HG02642 (cell line): ENCODE results near the gene DOCK2.
"Not testable (repeated sequence)": the region's sequence is repeated elsewhere in the genome, so short reads cannot be mapped to it uniquely, and the experiment has no call there.

Experiments used
- ATAC-seq: cut with Tn5 transposase; IDR thresholded peaks from one replicate; pipeline ENCODE4 v1.9.1; 2021; ENCODE audit warnings: mild to moderate bottlenecking; ENCODE audit not compliant: unreplicated experiment, poor library complexity

DOCK2 gene

GRCh38 chr5:169950333-169950732, 313.3 kb downstream of the DOCK2 start:
- ATAC-seq = peak; percentile 61

DNA sequence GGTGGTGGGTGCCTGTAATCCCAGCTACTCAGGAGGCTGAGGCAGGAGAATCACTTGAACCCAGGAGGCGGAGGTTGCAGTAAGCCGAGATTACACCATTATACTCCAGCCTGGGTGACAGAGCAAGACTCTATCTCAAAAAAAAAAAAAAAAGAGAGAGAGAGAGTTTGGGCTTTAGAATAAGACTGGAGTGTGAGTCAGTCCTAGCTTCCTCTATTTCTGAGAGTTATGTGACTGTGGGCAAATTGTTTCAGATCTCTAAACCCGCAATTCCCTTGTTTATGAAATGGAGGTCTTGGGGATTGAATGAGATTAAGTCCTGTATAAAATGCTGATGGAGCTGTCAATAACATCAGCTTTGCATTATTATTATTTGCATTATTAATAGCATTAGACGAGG, 316.1 kb downstream of the DOCK2 start:
- ATAC-seq = not testable (repeated sequence)

DNA sequence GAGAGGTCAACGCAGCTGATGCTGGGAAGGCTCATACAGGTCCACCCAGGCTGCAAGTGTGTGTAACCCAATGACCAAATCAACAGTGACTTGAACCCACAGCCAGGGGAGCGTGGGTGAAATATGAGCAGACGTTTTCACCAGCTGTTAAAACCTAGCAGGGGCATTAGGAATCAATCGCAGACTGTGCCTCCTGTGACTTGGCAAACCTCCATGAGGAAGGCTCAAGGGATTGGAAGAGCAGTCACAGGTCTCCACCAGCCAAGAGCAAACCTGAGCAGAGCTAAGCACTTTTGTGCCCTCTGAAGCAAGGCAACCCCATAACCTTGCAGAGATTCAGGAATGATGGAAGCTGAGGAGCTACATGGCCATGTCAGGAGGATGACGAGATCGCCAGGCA, 317.7 kb downstream of the DOCK2 start:
- no peak for ATAC-seq

DNA sequence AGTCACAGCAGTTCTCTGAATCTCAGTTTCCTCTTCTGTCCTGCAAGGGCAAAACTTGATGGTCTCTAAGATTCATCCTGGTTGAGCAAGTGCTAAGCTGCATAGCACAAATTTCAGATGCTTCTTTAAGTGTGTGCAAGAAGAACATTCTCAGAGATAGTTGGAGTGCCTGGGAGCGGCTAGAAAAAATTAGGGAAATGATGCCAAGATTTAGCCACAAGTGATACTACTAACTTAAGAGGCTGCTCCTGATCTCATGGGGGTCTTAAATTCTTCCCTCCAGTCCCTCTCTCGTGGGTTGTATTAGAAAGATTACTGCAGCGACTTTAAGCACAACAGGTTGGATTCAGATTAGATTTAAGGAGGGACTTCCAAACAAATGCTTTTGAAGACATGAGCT, 319.1 kb downstream of the DOCK2 start:
- no peak for ATAC-seq

- ATAC-seq = no peak
These were observed 319.7 kb downstream of the DOCK2 start for GRCh38 chr5:169956756-169957155.

DNA sequence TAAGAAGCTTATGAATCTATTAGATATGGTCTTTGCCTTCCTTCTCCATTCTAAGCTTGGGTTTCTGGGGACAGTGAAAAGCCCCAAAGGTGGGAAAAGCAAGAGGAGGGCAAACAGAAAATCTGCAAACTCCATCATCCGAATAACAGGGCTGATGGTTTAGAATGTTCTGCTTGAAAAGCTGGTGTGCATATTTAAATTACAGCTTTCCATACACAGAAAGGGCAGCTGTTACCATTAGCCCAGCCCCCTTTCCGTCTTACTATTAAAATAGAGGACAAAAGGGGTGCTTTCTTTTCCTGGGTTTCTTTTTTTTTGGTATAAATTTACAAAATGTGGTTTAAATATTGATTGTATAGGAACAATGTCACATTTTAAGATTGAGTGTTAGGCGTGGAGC, 321.2 kb downstream of the DOCK2 start:
- no peak for ATAC-seq

- ATAC-seq = no peak
These were observed 323.6 kb downstream of the DOCK2 start for GRCh38 chr5:169960659-169961058.

DNA sequence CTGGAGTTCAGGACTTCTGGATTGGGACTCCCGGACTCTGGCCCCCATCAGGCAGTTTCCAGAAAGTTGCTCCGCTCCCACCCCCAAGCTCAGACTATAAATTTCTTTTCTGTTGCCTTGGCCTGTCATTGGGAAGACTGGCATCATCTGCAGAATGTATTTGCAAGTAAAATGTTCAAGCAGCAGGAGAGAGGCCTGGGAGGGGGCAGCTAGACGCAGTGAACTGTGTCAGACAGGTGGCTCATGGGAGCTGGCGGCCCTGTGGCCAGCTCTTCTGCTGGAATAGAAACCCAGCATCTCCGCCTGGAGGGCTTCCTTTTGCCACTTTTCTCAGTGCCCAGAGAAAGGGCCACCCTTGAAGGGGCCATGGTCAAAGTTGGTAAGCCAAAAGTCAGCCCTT, 327.2 kb downstream of the DOCK2 start:
- ATAC-seq = no peak

- ATAC-seq = peak; percentile 88
These were observed 333.3 kb downstream of the DOCK2 start for GRCh38 chr5:169970339-169970738.

DNA sequence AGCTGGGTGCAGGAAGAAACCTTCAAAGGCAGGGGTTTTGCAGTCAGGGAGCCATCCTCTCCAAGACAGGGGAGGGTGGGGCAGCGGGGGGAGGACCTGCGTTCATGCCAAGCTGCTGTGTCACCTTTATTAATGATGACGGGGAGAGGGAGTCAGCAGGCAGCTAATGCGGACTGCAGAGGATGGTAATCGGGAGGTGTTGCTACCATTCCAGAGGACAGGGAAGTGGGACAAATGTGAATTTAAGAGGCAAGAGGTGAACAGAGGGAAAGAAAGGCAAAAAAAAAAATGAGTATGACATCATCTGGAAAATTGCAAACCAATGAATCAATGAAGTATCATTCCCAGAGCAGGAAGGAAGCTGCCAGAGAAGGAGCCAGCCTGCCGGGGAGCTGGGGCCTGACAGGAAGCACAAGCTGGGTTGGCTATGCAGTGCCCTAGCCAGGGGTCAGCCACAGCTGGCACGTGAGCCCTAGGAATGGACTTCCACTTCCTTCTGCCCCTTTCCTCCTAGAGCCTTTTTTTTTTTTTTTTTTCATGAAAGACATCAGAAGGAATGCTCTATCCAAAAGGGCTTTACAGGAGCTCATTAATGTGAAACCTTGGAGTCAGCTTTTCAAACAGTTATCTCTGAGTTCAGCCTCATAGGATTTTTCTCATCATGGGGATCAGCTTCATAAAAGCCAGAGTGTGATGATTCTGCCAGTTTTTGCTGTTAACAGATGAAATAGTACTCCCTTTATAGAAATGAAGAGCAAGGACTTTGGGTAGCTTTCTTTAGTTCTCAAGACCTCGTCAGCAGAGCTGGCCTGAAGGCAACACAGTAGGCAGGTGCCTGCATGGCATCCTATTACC, 334.1 kb downstream of the DOCK2 start:
- ATAC-seq = no peak

DNA sequence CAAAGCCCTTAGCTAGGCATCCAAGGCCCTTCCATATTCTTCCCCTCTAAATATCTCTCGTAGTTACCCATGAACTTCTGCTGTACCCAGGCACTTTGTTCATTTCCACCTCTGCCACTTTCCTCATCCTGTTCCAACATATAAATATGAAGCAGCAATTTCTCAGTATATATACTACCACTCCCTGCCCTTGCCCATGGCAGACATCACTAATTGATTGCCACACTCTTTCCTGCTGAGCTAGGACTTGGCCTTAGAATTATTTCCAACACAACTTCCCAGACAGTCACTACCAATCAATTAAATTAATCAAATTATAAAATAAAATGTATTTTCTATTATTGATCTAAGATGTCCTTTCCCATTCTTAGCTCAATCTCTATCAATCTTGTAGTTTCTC, 334.7 kb downstream of the DOCK2 start:
- no peak for ATAC-seq

GRCh38 chr5:169973056-169973455, 336.0 kb downstream of the DOCK2 start:
- ATAC-seq = no peak

DNA sequence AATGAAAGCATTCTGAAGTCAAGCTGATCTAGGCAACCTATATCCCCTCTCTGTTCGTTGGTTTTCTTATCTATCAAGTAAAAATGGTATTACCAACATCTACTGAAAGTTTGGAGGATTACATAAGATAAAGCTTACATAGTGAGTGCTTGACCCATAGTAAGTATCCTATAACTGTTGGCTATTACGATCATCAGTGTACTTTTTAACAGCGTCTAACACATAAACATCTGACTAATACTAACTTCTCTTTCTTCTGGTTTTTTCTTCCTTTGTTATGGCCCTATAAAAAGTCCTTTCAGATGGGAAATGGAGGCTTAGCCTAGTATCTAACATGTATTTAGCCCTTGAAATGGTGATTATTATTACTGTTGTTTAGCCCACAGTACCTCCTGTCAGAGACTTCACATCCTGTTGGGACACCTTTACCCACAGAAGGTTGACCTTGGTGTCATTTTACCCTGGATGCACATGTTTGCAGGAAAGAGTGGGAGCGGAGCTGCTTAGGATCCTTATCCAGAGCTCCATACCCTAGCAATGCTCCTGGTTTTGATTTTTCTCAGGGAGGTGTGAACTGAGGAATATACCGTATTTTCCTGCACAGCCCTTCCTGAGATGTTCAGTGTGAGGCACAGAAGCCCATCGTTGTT, 337.2 kb downstream of the DOCK2 start:
- ATAC-seq = no peak

- ATAC-seq = no peak
These were observed 341.6 kb downstream of the DOCK2 start for GRCh38 chr5:169978714-169979113.

DNA sequence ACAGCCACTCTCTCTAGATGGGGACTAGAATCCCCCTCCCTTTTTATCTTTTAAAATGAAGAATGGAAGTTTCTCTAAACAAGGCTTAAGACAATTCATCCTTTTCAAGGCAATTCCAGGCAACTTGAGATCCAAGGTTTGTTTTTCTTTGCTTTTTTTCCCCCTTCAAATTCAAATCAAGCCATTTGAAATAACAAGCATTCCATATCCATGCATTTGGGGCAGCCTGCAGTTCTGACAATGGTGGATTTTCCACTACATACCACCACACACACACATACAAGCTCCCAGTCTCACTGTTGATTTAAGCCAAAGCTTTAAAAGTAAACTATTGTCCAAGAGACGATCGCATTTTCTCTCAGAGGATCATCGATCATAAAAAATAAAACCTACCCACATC, 342.8 kb downstream of the DOCK2 start:
- ATAC-seq = no peak

GRCh38 chr5:169980418-169981053, 343.5 kb downstream of the DOCK2 start, which contains the start of gene INSYN2B:
INSYN2B (minus strand) TSS chr5:169980495; CDS start chr5:169883898, 96,597 bp downstream.
- ATAC-seq = peak; percentile 62

GRCh38 chr5:169988206-169988605, 351.1 kb downstream of the DOCK2 start:
- no peak for ATAC-seq

- no peak for ATAC-seq
These were observed 351.9 kb downstream of the DOCK2 start for GRCh38 chr5:169988947-169989346.

DNA sequence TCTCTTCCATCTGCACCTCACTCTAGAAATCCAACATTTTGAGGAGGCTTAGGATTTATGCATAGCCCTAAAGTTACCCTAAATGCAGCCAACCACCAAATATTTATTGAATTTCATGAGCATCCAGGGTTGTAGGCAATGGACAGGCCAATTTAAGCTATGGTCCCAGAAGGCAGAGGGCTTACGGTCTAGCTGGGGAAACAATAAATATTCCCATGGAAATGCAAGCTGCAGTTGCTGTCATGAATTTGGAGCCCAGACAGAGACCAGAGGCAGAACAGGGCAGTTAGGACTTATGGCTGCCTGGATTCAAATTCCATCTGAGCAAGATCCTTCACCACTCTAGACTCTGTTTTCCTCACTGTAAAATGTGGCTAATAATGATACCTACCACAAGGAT, 352.3 kb downstream of the DOCK2 start:
- no peak for ATAC-seq

- ATAC-seq = no peak
These were observed 354.2 kb downstream of the DOCK2 start for GRCh38 chr5:169991115-169991869.
